Measurements from ENCODE around the gene TNFAIP3.

GRCh38 chr6:137900815-137901214 lies 33.8 kb downstream of the TNFAIP3 start:
- no peak for TF ChIP-seq CTCF (IDR thresholded peaks at IDR 0.05)
- no peak for TF ChIP-seq POLR2AphosphoS5 (IDR thresholded peaks at IDR 0.05)
- no peak for TF ChIP-seq POLR2A (IDR thresholded peaks at IDR 0.05)

Data from stomach (tissue), 4 donors.